Measurements from ENCODE around the gene OR2T34.
"Not testable (repeated sequence)": the region's sequence is repeated elsewhere in the genome, so short reads cannot be mapped to it uniquely, and the experiment has no call there.

OR2T34 gene, protein sequence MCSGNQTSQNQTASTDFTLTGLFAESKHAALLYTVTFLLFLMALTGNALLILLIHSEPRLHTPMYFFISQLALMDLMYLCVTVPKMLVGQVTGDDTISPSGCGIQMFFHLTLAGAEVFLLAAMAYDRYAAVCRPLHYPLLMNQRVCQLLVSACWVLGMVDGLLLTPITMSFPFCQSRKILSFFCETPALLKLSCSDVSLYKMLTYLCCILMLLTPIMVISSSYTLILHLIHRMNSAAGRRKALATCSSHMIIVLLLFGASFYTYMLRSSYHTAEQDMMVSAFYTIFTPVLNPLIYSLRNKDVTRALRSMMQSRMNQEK

DNA sequence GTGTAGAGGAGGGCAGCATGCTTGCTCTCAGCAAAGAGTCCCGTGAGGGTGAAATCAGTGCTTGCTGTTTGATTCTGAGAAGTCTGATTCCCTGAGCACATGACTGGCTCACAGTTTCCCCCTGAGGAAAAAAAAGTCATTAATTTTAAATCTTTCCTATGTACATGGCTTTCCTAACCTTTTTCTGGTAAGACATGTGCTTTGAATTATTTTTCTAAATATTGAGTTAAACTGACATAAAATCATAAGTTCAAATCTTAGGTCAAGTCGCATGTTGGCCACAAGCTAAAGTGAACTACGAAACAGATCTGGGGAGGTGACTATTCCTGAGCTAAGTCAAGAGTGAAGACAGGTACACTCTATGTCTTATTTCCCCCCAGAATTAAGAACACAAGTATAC is at the start of gene OR2T34:
TSS of gene OR2T34 (minus strand) at position 101 of the 400 bp plus-strand sequence. CDS start at position 101, 0 bp downstream.
- DNase-seq: not testable (repeated sequence)

DNA sequence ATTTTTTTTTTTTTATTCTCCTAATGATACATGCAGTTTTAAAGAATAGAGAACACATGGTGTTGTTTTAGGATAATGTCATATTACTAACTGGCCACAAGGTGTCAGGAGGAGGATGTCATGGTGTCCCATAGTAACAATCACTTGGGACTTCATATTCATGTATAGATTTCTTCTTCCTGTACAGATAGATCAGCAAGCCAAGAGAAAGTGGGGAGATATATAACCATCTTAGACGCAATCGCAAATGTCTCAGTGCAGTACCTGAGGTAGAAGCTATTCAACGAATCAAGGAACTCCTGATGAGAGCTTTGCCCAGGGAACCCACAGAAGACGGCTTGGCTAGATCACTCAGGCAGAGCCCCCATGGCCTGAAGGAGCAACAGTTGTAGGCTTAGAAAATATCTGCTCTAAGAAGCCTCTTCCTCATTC is 48.0 kb upstream of the OR2T34 start:
- no peak for DNase-seq

DNA sequence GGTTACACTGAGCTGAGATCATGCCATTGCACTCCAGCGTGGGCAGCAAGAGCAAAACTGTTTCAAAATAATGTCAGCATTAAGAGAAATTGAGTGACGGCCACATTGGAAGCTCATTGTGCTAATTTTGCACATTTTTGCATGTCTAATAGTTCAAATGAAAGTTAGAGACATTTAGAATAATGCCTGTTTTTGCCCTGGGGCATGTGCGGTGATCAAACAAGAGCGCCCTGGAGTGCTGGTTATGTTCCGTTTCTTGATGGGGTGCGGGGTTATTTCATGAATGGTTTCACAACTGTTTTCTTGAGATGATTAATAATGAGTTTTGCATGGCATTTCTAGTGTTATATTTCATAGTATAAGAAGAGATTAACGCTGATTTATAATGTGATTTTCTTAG is 47.2 kb upstream of the OR2T34 start:
- DNase-seq: no peak

DNA sequence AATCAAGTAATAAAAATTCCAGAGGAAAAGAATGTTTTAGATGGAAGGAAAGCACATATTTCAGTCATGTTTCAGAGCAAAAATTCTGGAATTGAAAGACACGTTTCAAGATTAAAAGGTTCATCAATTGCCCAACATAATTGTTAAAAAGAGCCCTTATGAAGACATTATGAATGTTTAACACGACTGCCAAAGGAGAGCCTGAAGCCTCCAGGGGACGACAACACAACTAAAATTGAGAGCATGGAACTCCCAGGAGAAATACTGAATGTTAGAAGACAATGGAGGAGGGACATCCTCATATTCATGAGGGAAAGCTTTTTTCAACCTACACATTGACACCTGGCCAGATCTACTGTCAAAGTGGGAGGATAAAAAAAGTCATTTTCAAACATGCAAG is 44.3 kb upstream of the OR2T34 start:
- DNase-seq: peak; percentile 46 to 48

DNA sequence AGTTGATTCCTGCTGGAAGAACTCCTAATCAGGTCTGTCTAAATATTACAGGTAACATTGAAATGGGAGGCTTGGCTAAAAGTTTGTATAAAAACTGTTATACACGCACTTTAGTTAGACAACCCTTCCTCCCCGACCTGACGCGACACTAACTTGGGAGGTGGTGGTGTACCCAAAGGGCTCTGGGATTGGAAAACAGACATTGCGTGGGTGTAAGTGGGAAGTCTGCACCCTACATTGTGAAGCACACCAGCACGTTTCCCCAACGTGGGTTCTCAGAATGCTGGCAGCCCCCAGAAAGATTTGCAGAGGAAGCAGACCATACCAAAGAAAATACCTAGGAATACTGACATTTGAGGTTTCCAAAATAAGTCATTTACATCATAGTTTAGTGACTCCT is 43.6 kb upstream of the OR2T34 start:
- no peak for DNase-seq

DNA sequence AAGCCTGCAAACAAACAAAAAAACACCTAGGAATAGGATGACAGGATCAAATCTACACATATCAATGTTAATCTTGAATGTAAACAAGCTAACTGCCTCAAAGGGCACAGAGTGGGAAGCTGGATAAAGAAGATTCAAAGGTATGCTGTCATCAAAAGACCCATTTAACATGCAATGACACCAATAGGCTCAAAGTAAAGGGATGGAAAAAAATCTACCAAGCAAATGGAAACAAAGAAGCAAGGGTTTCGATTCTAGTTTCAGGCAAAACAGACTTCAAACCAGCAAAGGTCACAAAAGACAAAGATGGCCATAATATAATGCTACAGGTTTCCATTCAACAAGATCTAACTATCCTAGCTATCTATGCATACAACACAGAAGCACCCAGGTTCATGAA is 39.2 kb upstream of the OR2T34 start:
- DNase-seq: no peak

DNA sequence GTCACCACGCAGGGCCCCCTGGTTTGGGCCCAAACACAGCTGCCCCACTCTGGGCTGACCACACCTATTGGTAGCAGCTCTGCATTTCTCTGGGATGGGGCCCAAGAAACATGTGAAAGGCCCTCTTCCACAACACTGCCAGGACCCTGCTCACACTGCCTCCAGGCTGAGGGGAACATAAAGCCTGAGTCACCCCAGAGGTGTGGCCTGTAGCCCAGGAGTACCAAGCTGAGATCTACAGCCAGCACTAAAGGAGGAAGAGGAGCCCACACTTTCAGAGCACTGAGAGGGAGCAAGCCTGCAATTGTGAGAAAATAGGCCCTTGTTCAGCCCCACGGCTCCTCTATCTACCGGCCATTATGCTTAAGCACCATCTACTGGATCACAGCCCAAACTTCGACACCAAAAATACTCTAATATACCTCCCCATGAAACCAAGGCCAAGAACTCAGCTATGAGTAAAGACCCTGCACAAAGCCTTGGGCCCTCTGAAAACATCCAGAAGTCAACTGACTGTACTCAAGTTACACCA is 37.4 kb upstream of the OR2T34 start:
- no peak for DNase-seq

DNA sequence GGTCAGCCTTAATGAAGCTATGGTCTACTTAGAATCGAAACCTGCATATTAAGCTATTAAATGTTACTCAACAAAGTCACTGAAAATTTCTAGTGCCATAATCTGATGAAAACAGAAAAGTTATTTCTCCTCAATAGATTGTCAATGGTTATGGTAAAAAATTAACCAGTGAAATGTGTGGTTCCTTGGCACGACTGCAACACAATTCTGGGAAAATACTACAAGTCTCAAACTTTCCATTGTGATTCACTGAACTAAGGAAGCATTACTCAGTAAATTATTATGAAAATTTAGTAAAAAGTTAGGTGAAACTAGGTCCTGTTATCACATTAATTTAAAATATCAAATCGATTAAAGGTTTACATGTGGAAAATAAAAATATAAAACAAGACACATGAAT is 35.7 kb upstream of the OR2T34 start:
- no peak for DNase-seq

DNA sequence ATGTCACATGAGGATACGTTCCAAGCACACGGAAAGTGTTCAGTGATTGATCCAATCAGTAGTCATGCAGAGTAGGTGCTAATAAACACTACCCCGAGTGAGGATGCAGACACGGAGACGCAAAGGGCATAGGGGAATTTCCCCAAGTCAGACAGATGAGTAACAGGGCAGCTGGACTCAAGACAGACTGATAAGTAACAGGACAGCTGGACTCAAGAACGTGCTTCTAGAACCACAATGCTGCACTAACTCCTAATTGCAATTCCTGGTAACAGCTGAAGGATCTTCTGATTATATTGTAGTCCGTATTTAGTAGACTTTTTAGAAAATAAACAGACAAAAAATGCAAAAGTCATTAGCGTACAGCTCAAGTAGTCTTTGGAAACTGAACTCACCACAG is 24.8 kb upstream of the OR2T34 start:
- no peak for DNase-seq

DNA sequence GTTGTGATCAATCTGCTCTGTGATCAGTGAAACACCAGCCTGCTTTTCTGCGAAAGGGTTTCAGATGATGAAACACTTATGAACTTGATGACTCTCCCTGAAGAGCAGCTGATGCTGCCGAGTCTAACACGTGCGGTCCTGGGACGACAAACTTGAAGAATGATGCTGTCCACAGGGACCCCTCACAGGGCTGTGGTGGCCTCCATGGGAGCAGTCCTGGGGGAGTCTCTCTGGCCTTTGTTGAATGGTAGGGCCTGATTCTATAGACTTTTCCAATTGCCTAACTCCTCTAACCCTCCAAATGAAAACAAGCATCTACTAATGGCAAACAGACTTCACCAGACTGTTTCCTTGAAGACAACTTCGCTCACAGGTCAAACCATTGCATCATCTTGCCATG is 23.0 kb upstream of the OR2T34 start, which contains the start of gene OR2T10:
TSS of gene OR2T10 (minus strand) at position 112 of the 400 bp plus-strand sequence. CDS start 3,932 bp downstream, outside the sequence.
- DNase-seq: no peak

DNA sequence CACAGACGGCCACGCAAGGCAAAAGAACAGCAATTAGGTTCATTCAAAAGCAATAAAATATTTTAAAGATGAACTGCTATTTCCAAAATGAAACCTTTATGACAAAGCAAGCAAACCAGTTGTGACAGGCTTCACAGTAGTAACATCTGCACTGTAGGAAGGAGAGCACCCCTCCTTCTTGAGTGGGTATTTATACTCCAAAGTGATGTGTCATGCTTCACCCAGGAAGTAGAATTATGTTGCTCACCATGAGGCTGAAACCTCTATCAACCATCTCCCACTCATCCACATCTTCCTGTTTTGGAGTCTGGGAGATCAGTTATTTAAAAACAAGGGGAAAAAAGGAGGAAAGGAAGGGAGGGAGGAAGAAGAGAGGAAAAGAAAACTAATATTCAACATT is 22.1 kb upstream of the OR2T34 start:
- DNase-seq: no peak

DNA sequence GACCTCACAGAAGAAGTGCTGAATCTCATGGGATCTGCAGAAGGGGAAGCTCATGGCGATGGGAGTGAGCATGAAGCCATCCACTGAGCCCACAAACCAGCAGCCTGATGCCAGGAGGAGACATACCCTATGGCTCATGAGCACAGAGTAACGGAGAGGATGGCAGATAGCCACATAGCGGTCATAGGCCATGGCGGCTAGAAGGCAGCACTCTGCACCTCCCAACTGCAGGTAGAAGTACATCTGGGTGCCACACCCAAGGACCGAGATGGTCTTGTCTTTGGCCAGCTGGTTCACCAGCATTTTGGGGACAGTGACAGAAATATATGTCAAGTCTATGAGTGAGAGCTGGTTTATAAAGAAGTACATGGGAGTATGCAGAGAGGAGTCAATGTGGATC is 18.7 kb upstream of the OR2T34 start:
- no peak for DNase-seq

DNA sequence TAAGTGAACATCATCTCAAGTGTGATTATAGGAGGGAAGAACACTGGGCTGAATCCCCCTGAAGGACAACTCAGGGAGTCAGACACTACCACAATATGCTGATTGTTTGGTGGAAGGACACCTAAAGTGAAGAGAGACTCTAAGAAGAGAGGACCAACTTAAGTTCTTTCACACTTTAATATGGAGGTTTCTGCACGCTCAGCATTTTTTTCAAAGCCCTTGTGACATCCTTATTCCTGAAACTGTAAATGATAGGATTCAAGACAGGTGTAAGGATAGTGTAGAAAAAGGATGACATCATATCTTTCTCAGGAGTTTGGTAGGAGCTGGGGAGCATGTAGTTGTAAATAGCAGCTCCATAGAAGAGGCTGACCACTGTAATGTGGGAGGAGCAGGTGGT is 18.1 kb upstream of the OR2T34 start:
- no peak for DNase-seq

DNA sequence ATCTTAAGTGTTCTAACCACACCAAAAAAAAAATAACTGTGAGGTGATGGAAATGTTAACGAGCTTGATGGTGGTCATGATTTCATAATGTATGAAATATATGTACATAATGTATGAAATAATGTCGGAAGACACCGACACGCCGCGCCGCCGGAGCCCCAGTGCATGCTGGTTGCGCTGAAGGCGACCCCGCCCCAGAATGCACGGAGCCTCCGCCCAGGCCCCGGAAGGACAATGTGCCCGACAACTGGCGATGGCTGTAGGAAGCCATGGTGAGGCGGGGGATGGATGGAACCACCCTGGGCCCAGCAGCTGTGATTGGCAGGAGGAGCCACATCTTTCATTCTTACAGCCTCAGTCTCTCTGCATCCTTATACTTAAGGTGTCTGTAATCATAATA is 15.5 kb upstream of the OR2T34 start:
- no peak for DNase-seq

DNA sequence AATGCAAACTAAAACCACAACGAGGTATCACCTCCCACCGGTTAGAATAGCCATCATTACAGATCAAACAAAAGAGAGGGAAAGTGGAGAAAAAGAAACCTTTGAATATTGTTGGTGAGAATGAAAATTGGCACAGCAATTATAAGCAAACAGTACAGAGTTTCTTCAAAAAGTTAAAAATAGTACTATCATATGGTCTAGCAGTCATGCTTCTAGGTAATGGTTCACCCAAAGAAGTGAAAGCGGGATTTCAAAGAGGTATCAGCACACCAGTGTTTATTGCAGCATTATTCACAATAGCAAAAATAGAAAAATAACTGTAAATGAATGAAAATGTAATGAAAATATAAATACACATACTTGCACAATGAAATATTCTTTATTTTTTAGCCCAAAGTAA is 14.8 kb upstream of the OR2T34 start:
- DNase-seq: no peak

DNA sequence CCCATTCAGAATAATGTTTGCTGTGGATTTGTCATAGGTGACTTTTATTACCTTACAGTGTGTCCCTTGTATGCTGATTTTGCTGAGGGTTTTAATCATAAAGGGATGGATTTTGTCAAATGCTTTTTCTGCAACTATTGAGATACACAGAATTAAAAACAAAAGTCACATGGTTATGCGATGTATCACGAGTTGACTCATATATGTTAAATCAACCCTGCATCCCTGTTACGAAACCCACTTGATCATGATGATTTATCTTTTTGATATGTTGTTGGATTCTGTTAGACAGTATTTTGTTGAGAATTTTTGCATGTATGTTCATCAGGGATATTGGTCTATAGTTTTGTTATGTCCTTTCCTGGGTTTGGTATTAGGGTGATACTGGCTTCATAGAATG is 10.7 kb upstream of the OR2T34 start:
- no peak for DNase-seq

DNA sequence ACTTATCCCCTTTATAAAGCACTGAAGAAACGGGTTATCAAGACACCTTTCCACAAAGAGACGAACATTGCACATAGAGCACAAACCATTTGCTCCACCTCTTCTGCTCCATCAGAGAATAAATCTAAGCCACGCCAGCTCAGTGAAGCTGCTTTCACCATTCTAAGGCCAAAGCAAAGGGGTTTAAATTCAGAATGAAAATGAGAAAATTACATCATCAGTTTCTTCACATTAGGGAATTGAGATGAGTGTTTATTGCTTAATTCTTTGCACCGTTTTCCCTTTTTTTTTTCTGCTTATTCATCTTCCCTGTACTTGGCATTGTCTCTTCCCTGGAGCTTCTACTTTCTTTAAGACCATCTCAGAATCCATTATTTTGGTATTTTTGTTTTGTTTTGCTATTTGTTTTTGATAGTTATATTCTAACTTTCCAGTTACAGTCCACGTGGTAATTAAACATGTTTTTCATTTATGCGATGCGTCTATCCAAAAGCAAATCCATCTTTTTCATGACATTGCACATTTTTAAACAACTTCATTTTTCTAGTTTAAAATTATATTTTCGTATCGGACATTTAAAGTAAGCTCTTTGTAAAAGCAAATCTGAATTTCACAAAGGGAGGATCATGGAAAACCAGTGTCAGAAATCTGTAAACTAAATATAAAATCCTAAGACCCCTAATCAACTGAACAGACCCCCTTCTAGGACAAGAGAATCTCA is 1.9 kb upstream of the OR2T34 start:
- no peak for DNase-seq

DNA sequence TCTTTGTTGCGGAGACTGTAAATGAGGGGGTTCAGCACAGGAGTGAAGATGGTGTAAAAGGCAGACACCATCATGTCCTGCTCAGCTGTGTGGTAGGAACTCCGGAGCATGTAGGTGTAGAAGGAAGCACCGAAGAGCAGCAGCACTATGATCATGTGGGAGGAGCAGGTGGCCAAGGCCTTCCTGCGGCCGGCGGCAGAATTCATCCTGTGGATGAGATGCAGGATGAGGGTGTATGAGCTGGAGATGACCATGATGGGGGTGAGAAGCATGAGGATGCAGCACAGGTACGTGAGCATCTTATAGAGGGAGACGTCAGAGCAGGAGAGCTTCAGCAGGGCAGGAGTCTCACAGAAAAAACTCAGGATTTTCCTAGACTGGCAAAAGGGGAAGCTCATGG is 701 bp downstream of the OR2T34 start:
- not testable (repeated sequence) for DNase-seq

DNA sequence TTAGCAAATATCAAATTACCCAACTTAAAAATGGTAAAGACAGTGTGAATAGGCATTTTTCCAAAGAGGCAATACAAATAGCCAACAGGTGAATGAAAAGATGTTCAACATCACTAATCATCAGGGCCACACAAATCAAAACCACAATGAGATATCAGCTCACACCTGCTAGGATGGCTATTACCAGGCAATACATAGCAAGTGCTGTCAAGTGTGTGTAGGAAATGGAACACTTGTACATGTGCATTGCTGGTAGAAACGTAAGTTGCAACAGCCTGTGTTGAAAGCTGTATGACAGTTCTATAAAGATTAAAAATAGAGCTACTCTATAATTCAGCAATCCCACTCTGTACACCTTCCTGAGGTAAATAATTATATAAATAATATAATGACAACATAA is 2.5 kb downstream of the OR2T34 start:
- not testable (repeated sequence) for DNase-seq

DNA sequence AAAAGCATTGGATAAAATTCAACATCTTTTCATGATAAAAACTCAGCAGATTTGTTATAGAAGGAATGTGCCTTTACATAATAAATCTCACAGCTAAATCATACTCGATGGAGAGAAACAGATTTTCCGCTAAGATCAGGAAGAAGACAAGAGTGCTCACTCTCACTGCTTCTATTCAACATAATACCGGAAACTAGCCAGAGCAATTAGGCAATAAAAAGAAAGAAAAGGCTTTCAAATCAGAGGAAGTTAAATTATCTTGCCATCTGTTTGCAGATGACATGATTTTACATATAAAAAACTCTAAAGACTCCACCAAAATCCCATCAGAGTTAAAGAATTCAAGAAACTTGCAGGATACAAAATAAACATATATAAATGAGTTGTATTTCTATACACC is 3.7 kb downstream of the OR2T34 start:
- DNase-seq: not testable (repeated sequence)

DNA sequence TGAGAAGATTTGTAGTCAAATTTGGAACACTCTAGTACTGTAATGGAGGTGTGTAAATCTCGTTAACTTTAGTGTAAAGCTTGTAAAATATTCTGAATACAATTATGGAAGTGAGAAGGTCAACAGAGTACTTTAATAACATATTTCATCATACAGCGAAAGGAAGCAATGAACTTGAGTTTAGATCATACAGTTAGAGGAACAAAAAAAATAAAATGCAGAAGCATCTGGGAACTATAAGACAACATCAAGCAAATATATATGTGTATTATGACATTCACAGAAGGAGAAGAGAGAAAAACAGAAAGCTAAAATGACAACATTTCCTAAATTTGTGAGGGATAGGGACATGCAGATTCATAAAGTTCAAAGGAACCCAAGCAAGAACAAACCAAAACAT is 5.5 kb downstream of the OR2T34 start:
- DNase-seq: not testable (repeated sequence)

DNA sequence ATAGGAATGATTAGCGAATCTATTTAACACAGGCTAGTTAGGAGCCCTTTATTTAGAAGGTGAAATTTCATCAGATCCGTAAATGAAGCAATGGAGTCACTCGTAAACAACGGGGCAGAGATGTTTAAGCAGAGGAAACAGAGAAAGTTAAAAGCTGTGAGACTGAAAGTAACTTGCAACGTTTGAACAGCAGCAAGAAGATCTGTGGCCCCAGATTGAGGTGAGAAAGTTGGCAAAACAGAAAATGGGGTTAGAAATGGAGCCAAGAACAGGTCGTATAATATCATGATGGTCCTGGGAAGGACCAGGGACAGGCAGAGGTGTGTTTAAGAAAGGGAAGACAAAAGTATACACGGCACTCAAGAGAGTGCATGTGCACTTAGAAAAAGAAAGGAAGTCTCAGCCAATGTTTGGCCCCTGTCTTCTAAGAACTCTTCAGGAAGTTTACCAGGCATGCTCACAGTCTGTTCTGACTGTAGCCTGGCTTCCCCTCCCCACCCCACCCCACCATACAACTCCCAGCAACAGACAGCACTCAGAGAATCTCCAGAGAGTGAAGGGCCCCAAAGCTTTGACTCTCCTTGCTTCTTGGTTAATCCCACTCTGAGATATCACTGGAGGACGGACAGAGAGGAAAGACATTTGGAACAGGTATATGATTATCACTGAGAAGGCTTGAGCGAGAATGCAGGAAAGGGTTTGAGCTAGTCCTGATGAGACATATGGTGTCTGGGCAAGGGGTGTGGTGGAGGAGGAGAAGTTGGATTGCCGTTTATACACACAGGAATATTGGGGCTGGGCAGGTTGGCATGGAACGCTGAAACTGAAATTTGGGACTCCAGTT is 8.8 kb downstream of the OR2T34 start:
- DNase-seq: peak; percentile 2 to 7

DNA sequence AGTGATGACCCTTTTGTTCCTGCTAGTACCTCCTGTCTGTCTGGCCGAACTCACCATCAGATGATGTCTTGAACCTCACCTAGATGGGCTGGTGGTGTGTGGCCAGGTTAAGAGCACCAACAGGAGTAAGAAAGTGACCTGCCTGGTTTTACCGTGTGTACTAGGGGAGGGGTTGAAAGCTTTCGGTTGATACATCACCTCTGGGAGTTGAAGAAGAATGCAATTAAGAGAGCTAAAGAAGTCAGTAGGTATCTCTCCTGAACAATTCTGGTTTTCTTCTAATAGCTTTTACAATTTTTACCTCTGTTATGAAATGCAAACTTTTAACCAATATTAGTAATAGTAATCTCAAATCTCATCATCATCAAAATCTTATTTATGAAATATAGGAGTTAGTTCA is 11.9 kb downstream of the OR2T34 start, which contains the start of gene OR2T29:
TSS of gene OR2T29 (minus strand) at position 101 of the 400 bp plus-strand sequence. CDS start 3,281 bp downstream, outside the sequence.
- not testable (repeated sequence) for DNase-seq

All from activated CD4-positive, alpha-beta T cell treated with anti-CD3 and anti-CD28 coated beads for 4 hours (primary cell).